GM19193 (cell line): ENCODE measurements around the gene RITA1.

Source experiments
- POLR2A ChIP-seq: IDR thresholded peaks from 4 replicates; pipeline ENCODE4 v1.6.1; 2011; ENCODE audit not compliant: insufficient read depth, insufficient read length; ENCODE audit errors: extremely low read depth

Gene RITA1

DNA sequence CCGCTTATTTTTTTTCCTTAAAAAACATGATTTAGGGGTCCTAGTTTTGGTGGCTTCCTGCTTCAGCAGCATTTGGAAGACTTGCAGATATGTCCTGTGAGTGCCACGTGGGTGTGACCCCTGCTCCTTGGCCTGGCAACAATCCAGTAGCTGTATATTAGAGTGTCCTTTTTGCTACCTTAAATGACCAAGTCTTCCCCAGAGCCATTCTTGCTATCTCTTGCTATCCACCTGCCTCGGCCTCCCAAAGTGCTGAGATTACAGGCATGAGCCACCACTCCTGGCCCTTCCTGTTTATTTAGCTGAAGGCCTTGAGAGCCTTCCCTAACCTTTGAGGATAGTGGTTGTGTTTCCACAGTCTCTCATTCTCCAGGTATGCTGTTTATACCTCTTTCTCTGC is 52.8 kb downstream of the RITA1 start:
- no peak for TF ChIP-seq POLR2A

DNA sequence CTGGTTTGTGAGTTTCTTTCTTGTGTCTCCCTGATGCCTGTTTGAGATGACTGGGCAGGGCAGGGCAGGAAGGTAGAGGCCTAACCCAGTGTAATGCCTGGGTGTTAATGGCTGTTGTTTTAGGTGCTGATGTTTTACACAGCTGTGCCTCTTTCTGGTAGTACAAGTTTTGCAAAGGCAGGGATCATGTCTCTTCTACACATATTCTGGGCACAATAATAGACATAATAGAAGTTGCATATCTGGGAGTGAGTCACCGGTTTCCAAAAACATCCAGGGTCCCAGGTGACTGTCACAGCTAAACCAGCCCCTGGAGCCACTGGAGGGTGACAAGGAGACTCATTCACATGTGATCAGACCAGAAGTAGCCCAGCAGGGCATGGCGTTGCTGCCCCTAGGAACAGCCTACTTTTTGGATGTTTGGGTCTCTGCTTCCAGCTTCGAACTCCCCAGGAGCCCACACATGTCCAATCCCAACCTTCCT is 53.8 kb downstream of the RITA1 start:
- no peak for TF ChIP-seq POLR2A

DNA sequence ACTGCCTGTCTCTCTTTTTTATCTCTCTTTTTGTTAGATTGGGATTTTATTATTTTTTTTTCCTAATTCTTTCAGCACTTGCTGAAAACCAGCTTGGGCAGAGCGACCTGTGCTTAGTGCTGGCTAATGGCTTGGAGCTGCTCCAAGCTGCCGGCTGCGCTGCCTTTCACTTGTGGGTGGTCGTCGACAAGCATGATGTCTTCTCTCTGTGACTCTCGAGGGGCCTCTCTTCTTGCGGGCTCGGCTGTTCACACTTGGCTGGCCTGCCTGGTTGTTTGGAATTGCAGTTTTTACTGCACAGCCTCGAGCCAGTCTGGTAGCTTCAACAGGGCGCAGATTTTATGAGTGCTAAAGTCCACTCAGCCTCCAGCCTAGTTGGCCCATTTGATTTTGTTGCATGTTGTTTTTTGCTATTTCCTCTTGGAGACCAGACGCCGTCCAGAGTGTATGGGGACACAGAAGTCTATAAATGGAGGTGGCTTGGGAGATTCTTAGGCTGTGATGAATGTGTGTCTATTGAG is 54.4 kb downstream of the RITA1 start:
- TF ChIP-seq POLR2A, result no peak

DNA sequence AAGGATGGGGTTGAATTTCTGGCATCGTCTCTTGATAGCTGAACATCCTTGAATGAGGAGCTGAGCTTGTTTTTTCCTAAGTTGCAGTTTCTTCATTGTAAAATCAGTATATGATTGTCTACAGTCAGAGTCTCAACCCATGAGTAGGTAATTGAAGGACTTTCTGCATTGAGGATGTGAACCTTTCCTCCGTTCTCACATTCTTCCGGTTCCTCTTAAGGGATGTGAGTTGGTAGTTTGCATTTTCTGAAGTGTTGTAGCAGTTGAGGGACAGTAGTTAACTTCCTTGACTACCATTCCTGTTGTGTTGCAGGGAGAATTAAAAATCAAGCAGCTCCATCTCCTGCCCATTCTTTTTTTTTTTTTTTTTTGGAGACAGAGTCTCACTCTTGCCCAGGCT is 54.9 kb downstream of the RITA1 start:
- no peak for TF ChIP-seq POLR2A

DNA sequence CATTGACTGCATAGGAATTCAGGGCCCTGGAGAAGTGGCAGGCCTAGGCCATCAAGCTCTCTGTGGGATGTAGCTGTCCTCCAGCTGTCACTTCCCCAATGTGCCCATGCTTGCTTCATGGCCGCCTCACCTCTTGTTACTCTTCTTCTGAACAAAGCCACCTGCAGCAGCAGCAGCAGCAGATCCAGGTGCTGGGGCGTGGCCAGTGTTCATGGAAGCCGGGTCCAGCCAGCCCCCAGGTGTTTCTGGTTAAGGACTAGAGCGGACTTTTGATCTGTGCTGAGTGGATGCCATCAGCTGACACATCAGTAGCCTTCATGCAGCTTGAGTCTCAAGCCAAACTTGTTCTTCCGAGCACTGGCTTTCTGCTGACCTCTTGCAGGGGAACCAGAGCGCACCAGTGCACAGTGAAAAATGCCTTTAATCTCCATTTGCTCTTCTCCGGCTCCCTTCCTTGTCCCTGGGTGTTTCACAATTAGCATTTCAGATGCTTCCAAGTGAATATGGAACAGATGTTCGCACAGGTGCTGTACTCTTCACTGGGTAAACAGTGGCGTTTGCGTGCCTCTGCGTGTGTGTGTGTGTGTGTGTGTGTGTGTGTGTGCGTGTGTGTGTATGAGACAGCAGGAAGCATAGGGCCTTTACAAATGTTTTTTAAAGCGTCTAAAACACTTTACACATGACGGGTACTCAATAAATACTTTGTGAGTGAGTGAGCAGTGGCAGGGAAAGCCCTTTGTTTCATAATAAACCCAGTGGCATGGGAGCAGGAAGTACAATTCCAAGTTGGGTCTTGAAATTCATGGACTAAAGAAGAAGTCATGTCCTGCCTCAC is 55.9 kb downstream of the RITA1 start:
- TF ChIP-seq POLR2A, result no peak
